Stomach (tissue), 9 donors: Measurements from ENCODE around the gene KCNT2. TPM values are rescaled to one million over a fixed set of nuclear protein-coding genes. Genes with fewer than 3 reads are reported as not detected.

Experiments
- DNase-seq, 2 donors: peaks; one replicate each; pipeline versions ENCODE4 v3.0.0 to v3.0.0-alpha.2; 2013 to 2019
- H3K27ac ChIP-seq, 5 donors: fragments of 200-600 bp in 4 of 5; sonication (generic) in 4 of 5; one replicate each; pipeline ENCODE4 v1.5.1; 2013 to 2019; ENCODE audit warnings: mild to moderate bottlenecking in 1 of 5, moderate library complexity in 1 of 5
- H3K27me3 ChIP-seq, 3 donors: fragments of 200-600 bp; sonication (generic); one replicate each; pipeline ENCODE4 v1.5.1; 2017 to 2019; ENCODE audit warnings: mixed run types in 1 of 3
- H3K36me3 ChIP-seq, 4 donors: fragments of 200-600 bp; sonication (generic); 1 replicate in 3 of 4; 2 replicates in 1 of 4; pipeline ENCODE4 v1.5.1; 2016 to 2019
- H3K4me1 ChIP-seq, 4 donors: fragments of 200-600 bp; sonication (generic); one replicate each; pipeline ENCODE4 v1.5.1; 2016 to 2019
- H3K4me3 ChIP-seq, 4 donors: fragments of 200-600 bp; sonication (generic) in 3 of 4; one replicate each; pipeline ENCODE4 v1.5.1; 2016 to 2019; ENCODE audit warnings: mild to moderate bottlenecking in 1 of 4
- H3K9me3 ChIP-seq, 4 donors: fragments of 200-600 bp; sonication (generic); one replicate each; pipeline ENCODE4 v1.5.1; 2016 to 2019
- EP300 ChIP-seq: sonication (generic); formaldehyde crosslinking; IDR thresholded peaks from one replicate; pipeline ENCODE4 v1.6.1; 2017; ENCODE audit warnings: antibody characterized with exemption
- POLR2A ChIP-seq, 4 donors: fragments of 450-650 bp; IDR thresholded peaks; one replicate each; pipeline ENCODE4 v1.6.1; 2016; ENCODE audit warnings: antibody characterized with exemption in 4 of 4, control low read depth in 2 of 4, mild to moderate bottlenecking in 1 of 4, moderate library complexity in 1 of 4
- POLR2AphosphoS5 ChIP-seq, 3 donors: sonication (generic); formaldehyde crosslinking; IDR thresholded peaks; one replicate each; pipeline ENCODE4 v1.6.1; 2016; ENCODE audit warnings: antibody characterized with exemption in 3 of 3
- WGBS, 5 donors: extraction: QIAGEN DNeasy Blood & Tissue Kit in 3 of 5; methylation state at CpG; one replicate each; pipeline versions ENCODE4 v1.1.5 to v1.1.7; 2013 to 2018; 5-methylcytosine and 5-hydroxymethylcytosine counted together
- intact Hi-C: fragments of 100-400 bp; cut with DNase I; formaldehyde crosslinking; loops from one replicate; pipeline ENCODE4 v1.15.1; 2023; ENCODE audit warnings: low total_unique reads
- polyA plus RNA-seq, 3 donors: library from polyadenylated mRNA; stranded (reverse); fragments of 200-250 nt; gene quantifications; one replicate each; pipeline ENCODE4 v1.2.3, GENCODE V29; 2013
- total RNA-seq, 5 donors: library from RNA; depleted of rRNA; stranded (reverse); fragments of >200 nt; gene quantifications; one replicate each; pipeline versions ENCODE4 v1.1.0 to v1.2.3, GENCODE V29; 2014 to 2016
- TF ChIP-seq, protein P1 (sequence below), 7 experiments: fragments of 450-650 bp in 4 of 7; fragments of 200-600 bp in 3 of 7; sonication (generic) in 3 of 7; IDR thresholded peaks; one replicate each; pipeline ENCODE4 v1.5.1; 2016 to 2019; ENCODE audit warnings: antibody characterized with exemption in 7 of 7, control low read depth in 2 of 7, mild to moderate bottlenecking in 1 of 7
- donor health status: healthy with polysubstance abuse.
- donor health status: Bipolar disorder and iron deficiency.
- donor health status: healthy.

KCNT2 gene
- total and polyA plus RNA-seq, 8 donors = 0.29 to 32.3 (median 0.93) TPM

DNA sequence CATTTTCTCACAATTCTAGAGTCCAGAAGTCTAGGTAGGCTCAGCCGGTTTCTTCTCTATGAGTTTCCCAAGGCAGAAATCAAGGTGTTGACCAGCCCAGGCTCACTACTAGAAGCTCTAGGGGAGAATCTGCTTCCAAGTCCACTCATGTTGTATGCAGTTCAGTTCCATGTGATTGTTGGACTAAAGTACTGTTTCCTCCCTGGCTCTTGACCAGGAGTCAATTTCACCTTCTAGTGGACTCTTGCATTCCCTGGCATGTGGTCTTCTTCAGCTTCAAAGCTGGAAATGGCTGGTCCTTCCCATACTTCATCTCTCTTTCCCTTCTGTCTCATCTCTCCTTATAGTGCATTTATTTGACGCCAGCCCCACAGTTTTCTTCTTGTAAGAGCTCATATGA, 153.4 kb downstream of the KCNT2 start:
- DNase-seq = no peak
- TF ChIP-seq EP300 (no peak), POLR2A (IDR thresholded peaks at IDR 0.05) (no peak), POLR2AphosphoS5 (IDR thresholded peaks at IDR 0.05) (no peak)
- Histone ChIP-seq H3K4me3 (no peak overlapping the region), H3K27ac (no peak overlapping the region), H3K9me3 (no peaks in the 10 kb centered on the region), H3K36me3 (no peaks in the 10 kb centered on the region), H3K4me1 (no peaks in the 10 kb centered on the region), H3K27me3 (no peaks in the 10 kb centered on the region)
- intact Hi-C loops = no loop called here
- 89 to 93% (median 92%) methylated on average over 2 of the region's 2 CpGs for WGBS, 5 donors

DNA sequence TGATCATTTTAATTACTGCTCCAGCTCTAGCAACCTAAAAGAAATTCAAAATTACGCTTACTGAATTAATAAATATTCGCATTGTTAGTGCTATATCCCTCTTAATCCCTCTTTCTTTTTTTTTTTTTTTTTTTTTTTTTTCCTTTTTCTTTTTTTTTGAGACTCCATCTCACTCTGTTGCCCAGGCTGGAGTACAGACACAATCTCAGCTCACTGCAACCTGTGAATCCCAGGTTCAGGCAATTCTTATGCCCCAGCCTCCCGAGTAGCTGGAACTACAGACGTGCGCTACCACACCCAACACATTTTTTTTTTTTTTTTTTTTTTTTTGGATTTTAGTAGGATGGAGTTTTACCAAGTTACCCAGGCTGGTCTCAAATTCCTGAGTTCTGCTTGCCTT, 157.1 kb downstream of the KCNT2 start:
- Histone ChIP-seq H3K36me3 (no peaks in the 10 kb centered on the region), H3K27me3 (no peaks in the 10 kb centered on the region), H3K4me3 (no peak overlapping the region), H3K4me1 (no peaks in the 10 kb centered on the region), H3K9me3 (no peaks in the 10 kb centered on the region), H3K27ac (no peak overlapping the region)
- intact Hi-C loops = no loop called here
- no peak for DNase-seq
- no peak for TF ChIP-seq POLR2A (IDR thresholded peaks at IDR 0.05)
- TF ChIP-seq POLR2AphosphoS5 (IDR thresholded peaks at IDR 0.05) = no peak
- TF ChIP-seq, protein P1, sequence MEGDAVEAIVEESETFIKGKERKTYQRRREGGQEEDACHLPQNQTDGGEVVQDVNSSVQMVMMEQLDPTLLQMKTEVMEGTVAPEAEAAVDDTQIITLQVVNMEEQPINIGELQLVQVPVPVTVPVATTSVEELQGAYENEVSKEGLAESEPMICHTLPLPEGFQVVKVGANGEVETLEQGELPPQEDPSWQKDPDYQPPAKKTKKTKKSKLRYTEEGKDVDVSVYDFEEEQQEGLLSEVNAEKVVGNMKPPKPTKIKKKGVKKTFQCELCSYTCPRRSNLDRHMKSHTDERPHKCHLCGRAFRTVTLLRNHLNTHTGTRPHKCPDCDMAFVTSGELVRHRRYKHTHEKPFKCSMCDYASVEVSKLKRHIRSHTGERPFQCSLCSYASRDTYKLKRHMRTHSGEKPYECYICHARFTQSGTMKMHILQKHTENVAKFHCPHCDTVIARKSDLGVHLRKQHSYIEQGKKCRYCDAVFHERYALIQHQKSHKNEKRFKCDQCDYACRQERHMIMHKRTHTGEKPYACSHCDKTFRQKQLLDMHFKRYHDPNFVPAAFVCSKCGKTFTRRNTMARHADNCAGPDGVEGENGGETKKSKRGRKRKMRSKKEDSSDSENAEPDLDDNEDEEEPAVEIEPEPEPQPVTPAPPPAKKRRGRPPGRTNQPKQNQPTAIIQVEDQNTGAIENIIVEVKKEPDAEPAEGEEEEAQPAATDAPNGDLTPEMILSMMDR (IDR thresholded peaks at IDR 0.05) = no peak
- TF ChIP-seq EP300 = no peak
- 73 to 93% (median 91%) methylated on average over 5 of the region's 5 CpGs for WGBS, 5 donors

DNA sequence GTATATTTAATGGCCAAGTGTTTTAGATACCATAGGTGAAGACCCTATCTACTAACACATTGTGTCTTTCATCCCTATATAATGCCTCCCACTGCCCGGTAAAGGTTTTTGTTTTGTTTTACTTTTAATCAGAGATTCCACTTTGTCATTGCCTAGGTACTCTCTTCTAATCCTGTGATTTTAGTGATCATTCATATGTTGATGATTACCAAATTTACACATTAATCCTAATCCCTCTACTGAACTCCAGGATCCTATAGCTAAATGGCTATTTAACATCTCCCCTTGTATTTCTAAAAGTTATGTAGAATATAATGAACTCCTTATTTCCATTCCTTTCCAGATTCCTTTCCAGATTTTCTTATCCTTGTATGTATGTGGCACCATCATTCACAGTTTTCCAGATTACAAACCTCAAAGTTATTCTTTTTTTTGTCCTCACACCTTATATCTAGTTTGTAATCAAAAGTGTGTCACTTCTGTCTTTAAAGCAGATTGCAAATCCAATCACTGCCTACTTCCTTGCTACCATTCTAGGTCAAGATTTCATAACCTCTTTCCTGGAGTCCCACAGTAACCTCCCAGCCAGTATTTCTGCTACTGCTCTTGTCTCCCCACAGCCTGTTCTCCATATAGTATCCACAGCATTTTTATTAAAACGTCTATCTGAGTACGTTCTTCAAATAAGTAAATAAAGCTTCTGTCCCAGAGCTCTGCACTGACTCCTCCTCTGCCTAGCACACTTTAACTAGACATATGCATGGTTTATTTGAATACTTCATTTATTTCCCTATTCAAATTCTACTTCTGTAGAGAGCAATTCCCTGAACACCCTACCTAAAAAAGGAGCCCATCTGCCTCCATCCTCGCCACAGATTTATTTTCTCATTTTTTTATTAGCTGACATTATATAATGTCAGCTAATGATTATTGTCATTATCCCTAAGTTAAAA, 157.8 kb downstream of the KCNT2 start:
- H3K27me3 ChIP-seq = no peaks in the 10 kb centered on the region
- TF ChIP-seq, protein P1 (IDR thresholded peaks at IDR 0.05) = no peak
- TF ChIP-seq POLR2AphosphoS5 (IDR thresholded peaks at IDR 0.05) (no peak), EP300 (no peak)
- no peak for DNase-seq
- H3K36me3 ChIP-seq = no peaks in the 10 kb centered on the region
- H3K27ac ChIP-seq = no peak overlapping the region
- H3K4me1 ChIP-seq = no peaks in the 10 kb centered on the region
- H3K4me3 ChIP-seq = no peak overlapping the region
- no peaks in the 10 kb centered on the region for H3K9me3 ChIP-seq
- 38 to 62% (median 49%) methylated on average over 4 of the region's 4 CpGs for WGBS, 5 donors
- intact Hi-C loops = no loop called here

DNA sequence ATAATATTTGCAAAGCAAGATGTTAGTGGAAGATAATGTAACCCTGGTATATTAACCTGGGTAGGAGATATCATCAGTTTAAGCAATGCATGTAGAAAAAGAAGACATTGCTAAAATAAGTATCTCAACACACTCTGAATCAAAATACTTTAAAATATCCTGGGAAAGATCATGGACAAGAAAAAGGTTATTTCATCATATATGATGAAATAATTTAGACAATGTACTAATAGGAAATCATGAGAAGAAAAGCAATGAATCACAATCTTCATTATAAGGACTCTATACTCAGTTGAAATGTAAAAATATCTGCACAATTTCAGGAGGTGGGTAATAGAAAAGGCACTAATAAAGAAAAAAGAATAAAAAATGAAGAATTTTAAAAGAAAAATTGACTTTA, 158.8 kb downstream of the KCNT2 start:
- intact Hi-C loops = no loop called here
- no peaks in the 10 kb centered on the region for H3K4me1 ChIP-seq
- DNase-seq = no peak
- no peak overlapping the region for H3K4me3 ChIP-seq
- no peaks in the 10 kb centered on the region for H3K9me3 ChIP-seq
- no peak overlapping the region for H3K27ac ChIP-seq
- TF ChIP-seq, protein P1 (IDR thresholded peaks at IDR 0.05) = no peak
- H3K27me3 ChIP-seq = no peaks in the 10 kb centered on the region
- H3K36me3 ChIP-seq = no peaks in the 10 kb centered on the region

DNA sequence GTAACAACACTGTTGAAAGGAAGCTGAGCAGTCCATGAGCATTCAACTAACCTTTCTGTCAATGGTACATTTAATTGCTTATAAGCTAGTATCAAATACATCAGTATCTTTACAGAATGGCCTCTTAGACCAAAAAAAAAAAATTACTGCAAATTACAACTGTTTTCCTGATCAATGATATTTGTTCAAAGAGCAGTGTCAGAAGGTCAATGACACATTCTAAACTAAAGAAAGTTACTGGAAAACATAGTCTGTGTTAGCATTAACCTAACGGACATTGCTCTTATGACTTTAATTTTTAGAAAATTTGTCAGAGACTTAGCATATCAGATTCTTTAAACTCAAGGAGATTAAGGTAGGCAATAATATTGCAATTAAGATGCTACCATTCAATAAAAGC, 162.5 kb downstream of the KCNT2 start:
- no peaks in the 10 kb centered on the region for H3K27me3 ChIP-seq
- H3K36me3 ChIP-seq = no peaks in the 10 kb centered on the region
- TF ChIP-seq, protein P1 (IDR thresholded peaks at IDR 0.05) = no peak
- TF ChIP-seq EP300 (no peak), POLR2A (IDR thresholded peaks at IDR 0.05) (no peak), POLR2AphosphoS5 (IDR thresholded peaks at IDR 0.05) (no peak)
- H3K27ac ChIP-seq = no peak overlapping the region
- H3K9me3 ChIP-seq = no peaks in the 10 kb centered on the region
- no peaks in the 10 kb centered on the region for H3K4me1 ChIP-seq
- WGBS, 5 donors = 91 to 99% (median 98%) methylated on average over 1 of the region's 1 CpG
- intact Hi-C loops = no loop called here
- no peak for DNase-seq
- H3K4me3 ChIP-seq = no peak overlapping the region
